Fibroblast of skin of back (primary cell): ENCODE data around the gene ROCK2.

Experiments used
- DNase-seq: peaks from one replicate; pipeline ENCODE4 v3.0.0-alpha.2; 2013

ROCK2 gene

DNA sequence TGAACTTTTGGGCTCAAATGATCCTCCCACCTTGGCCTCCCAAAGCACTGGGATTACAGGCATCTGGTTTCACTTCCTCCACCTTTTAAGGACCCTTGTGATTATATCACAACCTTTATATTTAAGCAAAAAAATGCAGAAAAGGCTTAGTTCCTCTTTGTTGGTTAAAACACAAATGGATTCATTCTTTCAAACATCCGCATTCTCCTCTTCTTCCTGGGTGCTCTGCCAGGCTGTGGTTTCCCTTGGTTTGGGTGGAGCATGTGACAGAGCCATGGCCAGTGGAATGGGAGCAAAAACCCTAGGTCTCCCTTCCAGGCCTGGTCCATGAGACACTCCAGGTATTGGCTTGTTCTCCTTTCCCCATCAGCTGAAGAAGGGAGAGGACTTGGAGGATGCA lies 199.1 kb downstream of the ROCK2 start:
- DNase-seq = no peak

GRCh38 chr2:11144738-11145079 lies 199.7 kb downstream of the ROCK2 start:
- no peak for DNase-seq

- DNase-seq = no peak
These were observed 200.2 kb downstream of the ROCK2 start for GRCh38 chr2:11144077-11144737.

- no peak for DNase-seq
These were observed 201.4 kb downstream of the ROCK2 start for GRCh38 chr2:11142987-11143386.

DNA sequence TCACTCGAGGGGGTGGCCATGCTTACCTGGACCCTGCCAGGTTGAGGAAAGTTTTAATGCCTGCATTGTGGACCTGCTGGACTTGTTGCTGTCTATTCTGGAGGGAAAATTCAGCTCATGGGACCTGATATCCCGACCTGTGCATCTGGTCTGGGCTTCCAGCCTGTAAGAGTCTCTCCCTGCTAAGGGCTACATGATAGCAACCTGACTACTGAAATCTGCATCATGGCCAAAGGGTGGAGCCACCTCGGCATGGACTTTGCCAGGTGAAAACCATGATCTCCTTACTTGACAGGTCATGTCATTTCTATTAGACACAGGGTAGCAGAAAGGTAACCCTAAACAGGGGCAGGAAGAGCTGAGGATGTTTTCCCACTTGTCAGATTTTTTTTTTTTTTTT lies 202.1 kb downstream of the ROCK2 start:
- no peak for DNase-seq

GRCh38 chr2:11141319-11141718 lies 203.1 kb downstream of the ROCK2 start:
- DNase-seq = no peak

- DNase-seq = peak; percentile 67
These were observed 203.9 kb downstream of the ROCK2 start for GRCh38 chr2:11140492-11140891.

DNA sequence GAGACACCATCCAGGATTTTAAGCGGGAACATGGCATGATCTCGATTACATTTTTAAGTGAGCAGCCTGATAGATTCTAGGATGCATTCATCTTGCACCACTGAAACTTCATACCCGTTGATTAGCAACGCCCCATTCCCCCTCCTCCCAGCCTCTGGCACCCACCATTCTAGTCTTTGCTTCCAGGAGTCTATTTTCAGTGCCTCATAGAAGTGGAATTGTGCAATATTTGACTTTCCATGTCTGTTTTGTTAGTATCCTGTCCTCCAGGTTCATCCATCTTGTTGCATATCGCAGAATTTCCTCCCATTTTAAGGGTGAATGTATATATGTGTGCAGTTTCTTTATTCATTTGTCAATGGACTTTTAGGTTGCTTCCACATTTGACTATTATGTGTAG lies 210.1 kb downstream of the ROCK2 start:
- DNase-seq = no peak

DNA sequence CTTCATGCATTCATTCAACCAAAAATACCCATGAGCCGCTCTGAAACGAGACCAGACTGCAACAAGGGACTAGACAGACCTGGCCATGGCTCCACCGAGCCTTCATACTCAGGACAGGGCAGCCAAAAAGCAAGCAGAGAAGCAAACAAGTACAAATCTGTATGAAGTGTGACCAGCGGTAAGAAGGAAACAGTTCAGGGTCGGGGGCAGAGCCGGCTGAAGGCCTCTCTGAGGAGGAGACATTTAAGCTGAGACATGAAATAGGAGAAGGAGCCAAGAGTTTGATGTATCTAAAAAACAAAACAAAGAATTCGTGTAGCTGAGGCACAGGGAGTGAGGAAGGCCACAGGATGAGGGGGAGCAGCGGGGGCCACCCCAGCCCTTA lies 210.5 kb downstream of the ROCK2 start:
- no peak for DNase-seq

- DNase-seq = no peak
These were observed 211.0 kb downstream of the ROCK2 start for GRCh38 chr2:11133238-11133935.

DNA sequence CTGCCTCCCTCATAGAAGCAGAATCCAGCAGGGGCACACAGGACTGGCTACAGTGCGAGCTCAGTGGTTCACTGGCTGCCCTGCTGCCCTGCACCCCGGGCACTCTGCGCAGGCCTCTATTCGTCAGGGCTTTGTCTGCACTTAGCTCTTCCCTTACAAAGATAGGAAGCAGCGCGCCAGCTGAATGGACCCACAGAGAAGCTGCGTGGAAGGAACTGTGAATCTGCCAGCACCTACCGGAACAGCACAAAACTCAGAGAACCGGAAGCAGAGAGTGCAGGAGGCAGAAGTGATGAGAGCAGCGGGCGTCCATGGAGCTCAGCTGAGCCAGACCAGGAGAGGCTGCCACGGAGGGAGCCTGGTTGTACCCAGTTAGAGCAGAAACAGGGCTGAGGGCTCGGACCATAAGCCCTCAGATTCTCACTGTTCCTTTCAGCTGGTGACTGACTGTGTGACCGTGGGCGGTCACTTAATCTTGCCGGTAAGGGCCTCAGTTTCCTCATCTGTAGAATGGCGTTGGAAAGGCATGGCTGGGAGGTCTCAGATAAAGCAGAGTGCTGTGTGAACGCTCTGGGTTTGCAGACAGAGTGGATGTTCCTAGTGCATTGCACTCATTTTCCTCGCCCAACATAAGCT lies 212.3 kb downstream of the ROCK2 start:
- no peak for DNase-seq

- no peak for DNase-seq
These were observed 213.1 kb downstream of the ROCK2 start for GRCh38 chr2:11131166-11131920.
